MCF 10A (cell line): ENCODE results near the gene CD109. TPM values are rescaled to one million over a fixed set of nuclear protein-coding genes. Genes with fewer than 3 reads are reported as not detected.
"Not testable (repeated sequence)": the region's sequence is repeated elsewhere in the genome, so short reads cannot be mapped to it uniquely, and the experiment has no call there.

Source experiments
- BruUV-seq: library from RNA; stranded (reverse); fragments of 400-500 nt; replicated peaks from 2 replicates; lab custom pipeline; 2021; lab: Mats Ljungman, UMichigan
- CTCF ChIA-PET: fragments of 300-600 bp; sonication (Branson Sonifier 250); formaldehyde crosslinking; extraction: SDS; loops from one replicate; lab custom pipeline; 2021; ENCODE audit warnings: antibody characterized with exemption, inconsistent platforms; lab: Yijun Ruan, JAX
- POLR2A ChIA-PET: fragments of 300-600, 350-650 bp; sonication (Branson Sonifier 250); formaldehyde crosslinking; extraction: SDS; loops from one replicate; lab custom pipeline; 2020; ENCODE audit warnings: antibody characterized with exemption, inconsistent platforms; lab: Yijun Ruan, JAX
- DNase-seq: peaks from one replicate; pipeline ENCODE4 v3.0.0-alpha.2; 2018; ENCODE audit not compliant: unreplicated experiment
- H3K27ac Mint-ChIP-seq: one replicate; pipeline ENCODE4 v1.8.0; 2022; ENCODE audit warnings: mild to moderate bottlenecking, low read depth, mixed read lengths; ENCODE audit not compliant: unreplicated experiment
- H3K27me3 Mint-ChIP-seq: one replicate; pipeline ENCODE4 v1.8.0; 2022; ENCODE audit warnings: mixed read lengths; ENCODE audit not compliant: insufficient read depth, unreplicated experiment
- H3K36me3 Mint-ChIP-seq: one replicate; pipeline ENCODE4 v1.8.0; 2022; ENCODE audit warnings: mild to moderate bottlenecking, moderate library complexity, mixed read lengths; ENCODE audit not compliant: insufficient read depth, unreplicated experiment
- H3K4me1 Mint-ChIP-seq: one replicate; pipeline ENCODE4 v1.8.0; 2022; ENCODE audit warnings: mixed read lengths; ENCODE audit not compliant: insufficient read depth, unreplicated experiment
- H3K4me3 Mint-ChIP-seq: one replicate; pipeline ENCODE4 v1.8.0; 2022; ENCODE audit warnings: mild to moderate bottlenecking, moderate library complexity, mixed read lengths; ENCODE audit not compliant: unreplicated experiment
- H3K9me3 Mint-ChIP-seq: one replicate; pipeline ENCODE4 v1.8.0; 2022; ENCODE audit warnings: mixed read lengths; ENCODE audit not compliant: unreplicated experiment
- CTCF ChIP-seq: fragments of 200-600 bp; IDR thresholded peaks from one replicate; pipeline ENCODE4 v1.8.0; 2022; ENCODE audit warnings: antibody characterized with exemption, mild to moderate bottlenecking; ENCODE audit not compliant: unreplicated experiment
- intact Hi-C: fragments of 100-400 bp; cut with micrococcal nuclease; formaldehyde crosslinking; loops from 2 replicates; pipeline ENCODE4 v1.14.1; 2022
- total RNA-seq: library from RNA; stranded (reverse); gene quantifications from 2 replicates; pipeline ENCODE4 v1.2.3, GENCODE V29; 2022

Gene CD109
- total RNA-seq, 1 experiment from 2014 or later = 94.5 TPM

- ChIA-PET POLR2A (interaction anchor here (0.7 to 2.7 kb wide), 6 partner anchors 19 to 58 kb away, joined by 3 to 17 read pairs (median 4); no protein-coding TSS in a partner anchor), CTCF (interaction anchor here (0.5 to 10.4 kb wide), 28 partner anchors 9 to 1533 kb away, joined by 3 to 203 read pairs (median 5); partner anchors contain the start of gene CD109)
- H3K4me3 Mint-ChIP-seq = no peak overlapping the region
- no peak overlapping the region for H3K27ac Mint-ChIP-seq
- no peaks in the 10 kb centered on the region for H3K9me3 Mint-ChIP-seq
- H3K27me3 Mint-ChIP-seq = no peaks in the 10 kb centered on the region
- peak; percentile 90 for DNase-seq
- intact Hi-C loops = loop anchor here (1.0 to 10.0 kb wide), 3 partner anchors 21 to 1529 kb away; partner anchors contain the start of genes CD109 and COL12A1
- BruUV-seq = no TSS peak
- TF ChIP-seq CTCF = peak; percentile 85
- H3K36me3 Mint-ChIP-seq = no peaks in the 10 kb centered on the region
- peaks cover 18% of the 10 kb centered on the region for H3K4me1 Mint-ChIP-seq
Measured at GRCh38 chr6:73675466-73676098, 20.4 kb upstream of the CD109 start.

- ChIA-PET CTCF (interaction anchor here (0.6 to 10.4 kb wide), 4 partner anchors 53 to 1532 kb away, joined by 3 to 203 read pairs (median 38); no protein-coding TSS in a partner anchor), POLR2A (interaction anchor here (0.6 to 1.4 kb wide), 2 partner anchors 17 to 23 kb away, joined by 3 read pairs; no protein-coding TSS in a partner anchor)
- BruUV-seq = no TSS peak
- Mint-ChIP-seq H3K9me3 (no peaks in the 10 kb centered on the region), H3K4me3 (no peak overlapping the region), H3K36me3 (no peaks in the 10 kb centered on the region), H3K4me1 (peaks cover 21% of the 10 kb centered on the region), H3K27ac (no peak overlapping the region), H3K27me3 (no peaks in the 10 kb centered on the region)
- DNase-seq = no peak
- no peak for TF ChIP-seq CTCF
- intact Hi-C loops = loop anchor here (10.0 kb wide), 1 partner anchor 1526 kb away; the partner anchor contains the start of gene COL12A1
Measured at GRCh38 chr6:73679009-73679408, 17.0 kb upstream of the CD109 start.

GRCh38 chr6:73679846-73680245 lies 16.2 kb upstream of the CD109 start:
- Mint-ChIP-seq H3K27ac (peak overlapping the region; percentile 75), H3K4me1 (peaks cover 21% of the 10 kb centered on the region)
- not testable (repeated sequence) for H3K27me3 Mint-ChIP-seq, H3K9me3 Mint-ChIP-seq, DNase-seq, BruUV-seq, H3K36me3 Mint-ChIP-seq, H3K4me3 Mint-ChIP-seq
- intact Hi-C loops = loop anchor here (10.0 kb wide), 1 partner anchor 1525 kb away; the partner anchor contains the start of gene COL12A1
- CTCF ChIA-PET = interaction anchor here (0.6 to 10.4 kb wide), 5 partner anchors 11 to 410 kb away, joined by 3 to 203 read pairs (median 5); no protein-coding TSS in a partner anchor
- POLR2A ChIA-PET = interaction anchor here (0.6 to 2.2 kb wide), 10 partner anchors 15 to 57 kb away, joined by 3 to 15 read pairs (median 4); no protein-coding TSS in a partner anchor

GRCh38 chr6:73680289-73680918 lies 15.6 kb upstream of the CD109 start:
- ChIA-PET POLR2A (interaction anchor here (0.6 to 2.2 kb wide), 11 partner anchors 14 to 56 kb away, joined by 3 to 15 read pairs (median 3); no protein-coding TSS in a partner anchor), CTCF (interaction anchor here (0.6 to 10.4 kb wide), 8 partner anchors 11 to 409 kb away, joined by 3 to 203 read pairs (median 4); no protein-coding TSS in a partner anchor)
- Mint-ChIP-seq H3K27me3 (no peaks in the 10 kb centered on the region), H3K36me3 (no peaks in the 10 kb centered on the region), H3K4me1 (peaks cover 18% of the 10 kb centered on the region), H3K27ac (peak overlapping the region; percentile 75), H3K9me3 (no peaks in the 10 kb centered on the region), H3K4me3 (no peak overlapping the region)
- no TSS peak for BruUV-seq
- intact Hi-C loops = no loop called here
- no peak for TF ChIP-seq CTCF
- peak; percentile 57 for DNase-seq

GRCh38 chr6:73683574-73683973 lies 12.4 kb upstream of the CD109 start:
- BruUV-seq, H3K9me3 Mint-ChIP-seq, intact Hi-C loops, H3K27me3 Mint-ChIP-seq, H3K36me3 Mint-ChIP-seq, H3K4me3 Mint-ChIP-seq, DNase-seq, H3K27ac Mint-ChIP-seq: not testable (repeated sequence)
- H3K4me1 Mint-ChIP-seq = peaks cover 12% of the 10 kb centered on the region
- POLR2A ChIA-PET = interaction anchor here (3.9 kb wide), 1 partner anchor 11 kb away, joined by 16 read pairs; no protein-coding TSS in a partner anchor
- CTCF ChIA-PET = interaction anchor here (1.1 to 1.7 kb wide), 2 partner anchors 49 to 53 kb away, joined by 3 to 5 read pairs; no protein-coding TSS in a partner anchor
